DND-41 (cell line): Measurements from ENCODE around the gene RMC1.
A peak's percentile ranks its signal among the peaks of the same experiment; 100 is the strongest.

Experiments used
- ATAC-seq: fragments of 200-7000 bp; cut with Tn5 transposase; 3 replicates; pipeline ENCODE4 v1.9.1; 2021; ENCODE audit warnings: low read depth; ENCODE audit not compliant: insufficient read depth
- DNase-seq: peaks from one replicate; pipeline ENCODE4 v3.0.0-alpha.2; 2020
- H2AFZ ChIP-seq: 2 replicates; pipeline ENCODE4 v1.6.0; 2012; ENCODE audit warnings: low read depth, low read length
- H3K27ac ChIP-seq: 2 replicates; pipeline ENCODE4 v1.5.1; 2012; ENCODE audit warnings: low read length, inconsistent platforms
- H3K27me3 ChIP-seq: fragments of 200-600 bp; sonication (generic); 2 replicates; pipeline ENCODE4 v1.6.0; 2012; ENCODE audit warnings: low read length, mild to moderate bottlenecking, inconsistent platforms; ENCODE audit not compliant: insufficient read depth, poor library complexity
- H3K36me3 ChIP-seq: 2 replicates; pipeline ENCODE4 v1.5.1; 2012; ENCODE audit warnings: low read length, inconsistent platforms; ENCODE audit not compliant: insufficient read depth
- H3K4me1 ChIP-seq: 2 replicates; pipeline ENCODE4 v1.5.1; 2012; ENCODE audit warnings: mild to moderate bottlenecking, low read length; ENCODE audit not compliant: insufficient read depth
- H3K4me2 ChIP-seq: 2 replicates; pipeline ENCODE4 v1.6.0; 2012; ENCODE audit warnings: mild to moderate bottlenecking, moderate library complexity, low read length, inconsistent platforms; ENCODE audit not compliant: insufficient read depth
- H3K4me3 ChIP-seq, 2 experiments: fragments of 200-600 bp in 1 of 2; shearing (Covaris generic) in 1 of 2; 2 replicates each; pipeline ENCODE4 v1.5.1; 2012 to 2016; ENCODE audit warnings: inconsistent platforms in 2 of 2, low read length in 2 of 2, mild to moderate bottlenecking in 2 of 2, low read depth in 1 of 2, moderate library complexity in 1 of 2
- H3K79me2 ChIP-seq: 2 replicates; pipeline ENCODE4 v1.6.0; 2012; ENCODE audit warnings: low read length, inconsistent platforms; ENCODE audit not compliant: insufficient read depth
- H3K9ac ChIP-seq: 2 replicates; pipeline ENCODE4 v1.6.0; 2012; ENCODE audit warnings: low read depth, mild to moderate bottlenecking, inconsistent platforms, low read length, moderate library complexity
- H3K9me3 ChIP-seq: 2 replicates; pipeline ENCODE4 v1.5.1; 2012; ENCODE audit warnings: low read length, moderate library complexity, mild to moderate bottlenecking, inconsistent platforms; ENCODE audit not compliant: insufficient read depth, severe bottlenecking
- H4K20me1 ChIP-seq: 2 replicates; pipeline ENCODE4 v1.6.0; 2012; ENCODE audit warnings: low read length; ENCODE audit not compliant: insufficient read depth
- CTCF ChIP-seq: IDR thresholded peaks from 2 replicates; pipeline ENCODE4 v1.5.1; 2012; ENCODE audit warnings: borderline replicate concordance, low read length, moderate library complexity, mild to moderate bottlenecking; ENCODE audit not compliant: poor library complexity, severe bottlenecking; ENCODE audit errors: extremely low read depth
- EZH2 ChIP-seq: IDR thresholded peaks from 3 replicates; pipeline ENCODE4 v1.6.1; 2012; ENCODE audit warnings: borderline replicate concordance, low read depth, mild to moderate bottlenecking, moderate library complexity, low read length, inconsistent platforms; ENCODE audit not compliant: severe bottlenecking

RMC1 gene

GRCh38 chr18:23495723-23496440, 7.4 kb upstream of the RMC1 start:
- Histone ChIP-seq H3K36me3 (no peaks in the 10 kb centered on the region), H4K20me1 (no peaks in the 10 kb centered on the region), H3K79me2 (no peaks in the 10 kb centered on the region), H3K9ac (no peak overlapping the region), H3K4me2 (no peak overlapping the region), H3K4me1 (peaks cover 6% of the 10 kb centered on the region), H3K27me3 (no peaks in the 10 kb centered on the region), H2AFZ (no peak overlapping the region), H3K27ac (no peak overlapping the region), H3K9me3 (no peaks in the 10 kb centered on the region), H3K4me3 (no peak overlapping the region)
- TF ChIP-seq EZH2 (no peak), CTCF (no peak)
- DNase-seq (no peak), ATAC-seq (no peak)

GRCh38 chr18:23498117-23498516, 5.2 kb upstream of the RMC1 start:
- no peak overlapping the region for H3K27ac ChIP-seq
- no peaks in the 10 kb centered on the region for H3K79me2 ChIP-seq
- H2AFZ ChIP-seq, result no peak overlapping the region
- ATAC-seq (no peak), DNase-seq (no peak)
- no peaks in the 10 kb centered on the region for H3K27me3 ChIP-seq
- no peaks in the 10 kb centered on the region for H3K36me3 ChIP-seq
- TF ChIP-seq CTCF (no peak), EZH2 (no peak)
- H3K4me3 ChIP-seq, result no peak overlapping the region
- no peak overlapping the region for H3K4me2 ChIP-seq
- no peaks in the 10 kb centered on the region for H4K20me1 ChIP-seq
- H3K4me1 ChIP-seq, result peaks cover 17% of the 10 kb centered on the region
- no peaks in the 10 kb centered on the region for H3K9me3 ChIP-seq
- H3K9ac ChIP-seq, result no peak overlapping the region

GRCh38 chr18:23498877-23499276, 4.4 kb upstream of the RMC1 start:
- Histone ChIP-seq H2AFZ (peak overlapping the region; percentile 59), H3K9ac (no peak overlapping the region), H4K20me1 (no peaks in the 10 kb centered on the region), H3K4me2 (no peak overlapping the region), H3K27ac (no peak overlapping the region), H3K79me2 (peaks cover 5% of the 10 kb centered on the region), H3K36me3 (no peaks in the 10 kb centered on the region), H3K4me1 (peaks cover 17% of the 10 kb centered on the region), H3K4me3 (no peak overlapping the region), H3K27me3 (no peaks in the 10 kb centered on the region), H3K9me3 (no peaks in the 10 kb centered on the region)
- DNase-seq, result peak; percentile 77
- TF ChIP-seq EZH2 (no peak), CTCF (peak; percentile 97)
- ATAC-seq, result peak; percentile 60

- Histone ChIP-seq H3K9ac (no peak overlapping the region), H3K4me1 (peaks cover 22% of the 10 kb centered on the region), H3K27me3 (no peaks in the 10 kb centered on the region), H2AFZ (peak overlapping the region; percentile 59), H4K20me1 (no peaks in the 10 kb centered on the region), H3K36me3 (no peaks in the 10 kb centered on the region), H3K79me2 (peaks cover 10% of the 10 kb centered on the region), H3K4me2 (no peak overlapping the region), H3K27ac (no peak overlapping the region), H3K9me3 (no peaks in the 10 kb centered on the region), H3K4me3 (no peak overlapping the region)
- ATAC-seq (no peak), DNase-seq (no peak)
- no peak for TF ChIP-seq CTCF
- TF ChIP-seq EZH2, result no peak
These were observed 4.0 kb upstream of the RMC1 start for GRCh38 chr18:23499291-23499781.
